ENCODE results near the gene DEFB121.
"Not testable (repeated sequence)": the region's sequence is repeated elsewhere in the genome, so short reads cannot be mapped to it uniquely, and the experiment has no call there.

DEFB121 gene, protein sequence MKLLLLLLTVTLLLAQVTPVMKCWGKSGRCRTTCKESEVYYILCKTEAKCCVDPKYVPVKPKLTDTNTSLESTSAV

DNA sequence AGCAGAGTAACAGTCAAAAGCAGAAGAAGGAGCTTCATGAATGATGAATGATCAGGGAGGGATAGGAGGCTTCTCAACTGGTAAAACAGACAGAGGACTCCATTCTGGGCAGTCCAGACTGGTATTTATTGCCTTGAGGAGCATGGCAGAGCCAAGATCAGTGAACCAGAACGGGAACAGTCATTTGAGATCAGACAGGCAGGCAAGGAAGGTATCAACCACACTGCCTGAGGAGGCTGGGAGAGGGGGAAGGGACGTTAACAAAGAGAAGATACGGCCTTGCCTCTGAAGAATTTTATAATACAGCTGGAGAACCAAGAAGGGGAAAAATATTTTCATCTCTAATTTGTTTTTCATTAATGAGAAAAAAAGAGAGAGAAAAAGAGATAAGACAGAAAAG is at the start of gene DEFB121:
DEFB121 (minus strand) TSS at position 101 of the 400 bp plus-strand sequence; CDS start at position 38, 63 bp downstream.
- DNase-seq, result no peak

DNA sequence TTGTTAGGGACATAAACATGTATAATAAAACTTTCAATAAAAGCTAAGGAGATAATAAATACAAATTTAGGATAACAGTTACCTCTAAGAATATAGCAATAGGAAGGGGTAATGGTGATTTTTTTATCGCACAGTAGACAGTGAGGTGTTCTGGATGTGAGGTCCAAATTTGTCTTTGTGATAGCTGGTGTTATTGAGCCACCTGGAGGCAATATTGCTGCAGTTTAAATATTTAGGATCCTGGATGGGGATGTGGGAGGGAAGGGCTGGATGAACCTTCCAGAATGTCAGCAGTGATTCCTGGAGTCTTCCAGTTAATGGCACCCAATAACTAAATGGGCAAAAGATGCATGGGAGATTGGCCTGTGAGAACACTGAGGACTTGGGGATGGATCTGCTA is 48.3 kb upstream of the DEFB121 start:
- no peak for DNase-seq

DNA sequence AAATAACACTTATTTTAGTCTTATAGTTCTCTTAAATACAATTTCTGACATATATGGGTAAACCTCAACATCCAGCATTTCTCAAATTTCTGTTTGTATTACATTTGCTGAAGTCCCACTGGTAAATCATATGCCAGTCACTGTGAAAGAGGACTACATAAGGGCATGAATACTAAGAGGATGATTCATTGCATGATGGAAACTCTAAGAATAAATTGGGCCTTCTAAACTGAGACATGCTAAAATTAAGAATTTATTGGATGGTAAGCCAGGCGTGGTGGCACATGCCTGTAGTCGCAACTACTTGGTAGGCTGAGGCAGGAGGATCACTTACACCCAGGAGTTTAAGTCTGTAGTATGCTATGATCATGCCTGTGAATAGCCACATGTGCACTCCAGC is 46.6 kb upstream of the DEFB121 start:
- no peak for DNase-seq

DNA sequence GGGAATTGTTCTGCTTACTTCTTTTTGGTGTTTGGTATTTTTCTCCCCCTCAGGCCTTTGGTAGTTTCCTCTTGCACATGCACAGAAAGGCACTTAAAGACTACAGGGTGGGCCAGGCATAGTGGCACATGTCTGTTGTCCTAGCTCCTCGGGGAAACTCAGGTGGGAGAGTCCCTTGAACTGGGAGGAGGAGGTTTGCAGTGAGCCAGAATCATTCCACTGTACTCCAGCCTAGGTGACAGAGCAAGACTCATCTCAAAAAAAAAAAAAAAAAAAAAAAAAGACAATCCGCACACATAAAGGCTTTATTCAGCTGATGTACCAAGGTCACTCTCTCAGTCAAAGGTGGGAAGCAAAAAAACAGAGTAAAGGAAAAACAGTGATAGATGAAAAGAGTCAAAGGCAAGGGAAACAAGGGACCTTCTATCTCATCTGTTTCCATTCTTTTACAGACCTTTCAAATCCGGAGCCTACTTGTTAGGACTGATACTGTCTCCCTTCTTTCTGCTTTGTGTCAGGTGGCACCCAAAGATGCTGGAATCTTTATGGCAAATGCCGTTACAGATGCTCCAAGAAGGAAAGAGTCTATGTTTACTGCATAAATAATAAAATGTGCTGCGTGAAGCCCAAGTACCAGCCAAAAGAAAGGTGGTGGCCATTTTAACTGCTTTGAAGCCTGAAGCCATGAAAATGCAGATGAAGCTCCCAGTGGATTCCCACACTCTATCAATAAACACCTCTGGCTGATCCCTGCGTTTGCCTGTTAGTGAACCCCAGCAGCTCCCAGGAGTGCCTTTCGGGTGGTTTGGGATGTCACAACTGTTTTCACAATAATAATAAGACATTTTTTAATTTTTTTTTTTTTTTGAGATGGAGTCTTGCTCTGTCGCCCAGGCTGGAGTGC is 43.7 kb upstream of the DEFB121 start:
- no peak for DNase-seq

DNA sequence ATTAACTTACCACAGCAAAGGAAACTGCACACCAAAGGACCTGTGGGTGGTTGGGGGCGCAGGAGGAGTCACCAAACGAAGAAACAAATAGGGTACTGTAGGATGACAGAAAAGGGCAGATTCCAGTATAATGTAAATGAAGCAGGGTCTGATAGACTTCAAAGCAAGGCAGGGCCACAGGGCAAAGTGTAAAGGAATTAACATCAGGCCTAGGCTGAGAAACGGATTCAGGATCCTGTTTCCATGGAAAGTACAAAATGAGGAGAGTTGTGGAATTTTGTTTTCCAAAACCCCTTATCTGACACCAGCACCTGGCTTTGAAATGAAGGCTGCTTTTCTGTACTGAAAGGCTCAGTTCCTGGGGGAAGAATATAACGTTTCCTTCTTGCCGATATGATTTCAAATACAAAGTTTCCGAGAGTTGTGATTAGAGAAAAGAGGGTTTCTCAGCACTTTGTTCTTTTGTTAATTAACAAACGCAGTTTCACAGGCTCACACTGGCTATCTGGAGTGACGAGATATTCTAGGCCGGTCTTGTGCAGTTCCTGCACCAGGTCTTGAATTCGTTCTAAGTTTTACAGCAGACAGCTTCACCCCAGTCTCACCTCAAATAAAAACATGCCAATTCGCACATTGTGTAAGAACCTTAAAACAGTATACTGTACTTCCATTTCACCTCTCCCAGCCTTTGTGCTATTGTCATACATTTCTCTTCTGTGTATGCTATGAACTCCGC is 40.2 kb upstream of the DEFB121 start:
- DNase-seq, result no peak

DNA sequence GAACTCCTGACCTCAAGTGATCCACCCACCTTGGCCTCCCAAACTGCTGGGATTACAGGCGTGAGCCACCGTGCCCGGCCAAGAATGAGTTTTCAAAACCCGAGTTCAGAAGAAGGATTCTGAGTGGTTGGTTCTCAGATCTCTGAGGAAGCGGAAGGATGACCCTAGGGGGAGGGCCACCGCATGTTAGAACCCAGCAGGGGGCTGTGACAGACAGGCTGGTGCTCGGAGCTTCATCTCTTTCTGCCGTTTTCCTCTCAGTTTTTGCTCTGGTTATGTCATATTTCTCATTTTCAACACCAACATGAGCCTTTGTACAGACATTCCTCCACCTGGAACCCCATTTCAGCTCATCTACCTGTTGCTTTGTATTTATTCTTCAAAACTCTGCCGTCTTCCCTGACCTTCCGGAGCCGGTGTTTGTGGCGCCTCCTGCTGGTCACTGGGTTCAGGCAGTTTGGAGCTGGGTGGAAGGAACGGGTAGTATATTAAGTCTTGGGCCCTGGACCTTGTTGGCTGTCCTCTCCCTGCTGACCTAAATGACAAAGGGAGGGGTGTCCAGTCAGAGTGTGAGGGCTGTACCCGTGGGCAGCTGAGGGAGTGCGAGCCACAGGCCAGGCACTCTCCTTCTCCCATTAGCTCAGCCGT is 34.1 kb upstream of the DEFB121 start, which contains the start of gene DEFB123:
DEFB123 (plus strand) TSS at position 621 of the 648 bp plus-strand sequence. CDS start 67 bp downstream, outside the sequence.
- DNase-seq, result no peak

DNA sequence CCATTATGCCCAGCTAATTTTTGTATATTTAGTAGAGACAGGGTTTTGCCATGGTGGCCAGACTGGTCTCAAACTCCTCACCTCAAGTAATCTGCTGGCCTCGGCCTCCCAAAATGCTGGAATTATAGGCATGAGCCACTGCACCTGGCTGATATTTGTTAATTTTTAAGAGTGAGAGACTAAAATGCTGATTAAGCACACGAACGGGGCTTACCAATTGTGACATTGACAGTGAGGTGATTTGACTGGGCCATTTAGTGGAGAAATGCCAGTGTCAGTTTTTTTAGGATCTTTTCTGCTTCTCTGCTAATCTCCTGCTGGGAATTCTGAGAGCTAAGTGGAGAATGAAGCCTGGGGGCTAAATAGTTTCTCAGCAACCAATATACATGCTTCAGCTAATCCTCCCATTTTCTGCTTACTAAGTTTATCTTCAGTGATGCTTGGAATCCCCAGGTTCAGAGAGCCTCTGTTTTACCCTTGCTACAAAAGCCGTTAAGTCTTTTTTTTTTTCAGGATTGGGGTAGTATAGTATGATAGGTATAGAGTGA is 24.6 kb upstream of the DEFB121 start:
- no peak for DNase-seq

DNA sequence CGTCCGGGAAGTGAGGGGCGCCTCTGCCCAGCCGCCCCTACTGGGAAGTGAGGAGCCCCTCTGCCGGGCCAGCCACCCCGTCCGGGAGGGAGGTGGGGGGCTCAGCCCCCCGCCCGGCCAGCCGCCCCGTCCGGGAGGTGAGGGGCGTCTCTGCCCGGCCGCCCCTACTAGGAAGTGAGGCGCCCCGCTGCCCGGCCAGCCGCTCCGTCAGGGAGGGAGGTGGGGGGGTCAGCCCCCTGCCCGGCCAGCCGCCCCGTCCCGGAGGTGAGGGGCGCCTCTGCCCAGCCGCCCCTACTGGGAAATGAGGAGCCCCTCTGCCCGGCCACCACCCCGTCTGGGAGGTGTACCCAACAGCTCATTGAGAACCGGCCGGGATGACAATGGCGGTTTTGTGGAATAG is 21.6 kb upstream of the DEFB121 start:
- DNase-seq, result not testable (repeated sequence)

DNA sequence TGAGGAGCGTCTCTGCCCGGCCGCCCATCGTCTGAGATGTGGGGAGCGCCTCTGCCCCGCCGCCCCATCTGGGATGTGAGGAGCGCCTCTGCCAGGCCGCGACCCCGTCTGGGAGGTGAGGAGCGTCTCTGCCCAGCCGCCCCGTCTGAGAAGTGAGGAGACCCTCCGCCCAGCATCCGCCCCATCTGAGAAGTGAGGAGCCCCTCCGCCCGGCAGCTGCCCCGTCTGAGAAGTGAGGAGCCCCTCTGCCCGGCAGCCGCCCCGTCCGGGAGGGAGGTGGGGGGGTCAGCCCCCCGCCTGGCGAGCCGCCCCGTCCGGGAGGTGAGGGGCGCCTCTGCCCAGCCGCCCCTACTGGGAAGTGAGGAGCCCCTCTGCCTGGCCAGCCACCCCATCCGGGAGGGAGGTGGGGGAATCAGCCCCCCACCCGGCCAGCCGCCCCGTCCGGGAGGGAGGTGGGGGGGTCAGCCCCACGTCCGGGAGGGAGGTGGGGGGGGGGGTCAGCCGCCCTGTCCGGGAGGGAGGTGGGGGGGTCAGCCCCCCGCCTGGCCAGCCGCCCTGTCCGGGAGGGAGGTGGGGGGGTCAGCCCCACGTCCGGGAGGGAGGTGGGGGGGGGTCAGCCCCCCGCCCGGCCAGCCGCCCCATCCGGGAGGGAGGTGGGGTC is 21.0 kb upstream of the DEFB121 start:
- not testable (repeated sequence) for DNase-seq

DNA sequence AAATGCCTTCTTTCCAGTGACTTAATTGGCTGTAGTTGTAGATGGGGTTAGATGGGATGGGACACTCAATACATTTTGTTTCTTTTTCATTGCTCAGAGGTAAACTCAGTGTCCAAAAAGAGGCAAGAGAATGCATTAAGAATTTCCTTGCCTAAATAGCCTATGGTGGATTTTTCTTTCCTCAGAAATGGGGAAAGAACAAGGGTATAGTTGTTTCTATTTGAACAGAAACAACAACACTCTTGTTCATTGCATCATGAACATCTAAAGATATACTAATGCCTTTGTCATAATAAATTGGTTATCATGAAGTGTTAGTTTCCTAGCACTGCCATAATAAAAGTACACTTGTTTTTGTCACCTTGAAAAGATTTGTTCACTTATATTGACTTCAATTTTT is 19.8 kb upstream of the DEFB121 start:
- DNase-seq, result no peak

DNA sequence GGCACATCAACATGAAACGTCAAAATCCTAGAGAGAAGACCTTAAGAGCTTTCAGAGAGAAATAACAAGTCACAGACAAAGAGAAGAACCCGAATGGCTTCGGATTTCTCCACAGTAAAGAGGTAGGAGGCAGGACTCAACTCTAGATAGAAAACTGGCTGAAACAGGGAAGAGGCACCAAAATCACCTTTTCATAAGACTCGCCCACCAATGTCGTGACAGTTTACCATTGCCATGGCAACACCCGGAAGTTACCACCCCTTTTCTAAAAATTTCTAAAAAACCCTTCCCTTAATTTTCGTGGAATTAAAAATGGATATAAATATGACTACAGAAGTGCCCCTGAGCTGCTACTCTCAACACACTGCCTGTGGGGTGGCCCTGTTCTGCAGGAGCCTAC is 12.3 kb upstream of the DEFB121 start:
- no peak for DNase-seq

DNA sequence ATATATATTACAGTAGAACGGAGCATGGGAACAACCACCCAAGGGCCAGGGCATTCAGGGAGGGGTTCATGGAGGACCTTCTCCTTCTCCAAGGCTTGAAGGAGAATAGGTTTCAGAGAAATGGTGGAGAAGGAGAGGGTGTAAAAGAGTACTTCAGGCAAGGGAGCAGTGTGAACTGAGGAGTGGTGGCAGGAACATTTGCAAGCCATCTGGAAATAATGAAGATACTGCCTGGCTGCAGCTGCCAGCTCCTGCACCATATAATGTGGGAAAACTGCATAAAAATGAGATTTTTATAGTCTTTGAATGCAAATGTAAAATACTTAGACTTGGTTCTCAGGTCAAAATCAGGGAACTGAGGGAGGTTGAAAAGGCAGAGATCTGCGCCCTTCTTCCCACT is 9.6 kb upstream of the DEFB121 start:
- DNase-seq, result no peak

DNA sequence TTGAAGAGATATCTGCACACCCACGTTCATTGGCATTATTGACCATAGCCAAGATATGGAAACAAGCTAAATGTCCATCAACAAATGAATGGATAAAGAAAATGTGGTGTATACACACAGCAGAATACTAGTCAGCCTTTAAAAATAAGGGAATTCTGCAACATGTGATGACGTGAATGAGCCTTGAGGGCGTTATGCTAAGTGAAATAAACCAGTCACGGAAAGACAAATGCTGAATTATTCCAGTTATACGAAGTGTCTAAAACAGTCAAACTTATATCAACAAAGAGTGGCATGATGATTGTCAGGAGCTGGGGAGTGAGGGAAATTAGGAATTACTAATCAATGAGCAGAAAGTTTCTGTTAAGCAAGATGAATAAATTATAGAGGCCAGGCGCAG is 8.4 kb upstream of the DEFB121 start:
- no peak for DNase-seq

DNA sequence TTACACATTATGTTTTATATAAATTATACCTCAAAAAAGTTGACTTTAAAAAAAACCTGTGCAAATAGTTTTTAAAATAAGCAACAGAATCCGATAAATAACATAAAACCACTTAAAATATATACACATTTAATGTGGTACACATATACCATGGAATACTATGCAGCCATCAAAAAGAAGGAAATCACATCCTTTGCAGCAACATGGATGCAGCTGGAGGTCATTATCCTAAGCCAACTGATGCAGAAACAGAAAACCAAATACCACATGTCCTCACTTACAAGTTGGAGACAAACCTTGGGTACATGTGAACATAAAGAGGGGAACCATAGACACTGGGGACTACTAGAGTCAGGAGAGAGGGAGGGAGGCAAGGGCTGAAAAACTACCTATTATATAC is 4.0 kb upstream of the DEFB121 start:
- DNase-seq, result no peak

DNA sequence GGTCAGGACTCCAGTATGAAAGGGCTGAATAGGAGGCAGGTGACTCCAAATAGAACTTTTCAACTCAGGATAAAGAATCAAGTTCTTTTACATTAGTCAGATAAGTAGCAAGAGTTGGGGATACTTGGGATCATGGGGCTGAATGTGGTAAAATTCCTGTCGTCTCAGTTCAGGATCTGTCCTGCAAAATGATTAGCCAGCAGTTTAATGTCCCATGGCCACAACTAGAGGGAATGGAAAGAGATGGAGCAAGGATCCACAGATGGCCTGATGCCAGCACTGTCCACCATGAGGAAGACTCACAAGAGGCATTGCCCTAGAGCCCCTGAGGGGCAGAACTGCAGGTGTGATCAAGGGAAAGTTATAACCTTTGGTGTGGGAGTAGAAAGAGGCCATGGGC is 2.1 kb downstream of the DEFB121 start:
- DNase-seq, result no peak

DNA sequence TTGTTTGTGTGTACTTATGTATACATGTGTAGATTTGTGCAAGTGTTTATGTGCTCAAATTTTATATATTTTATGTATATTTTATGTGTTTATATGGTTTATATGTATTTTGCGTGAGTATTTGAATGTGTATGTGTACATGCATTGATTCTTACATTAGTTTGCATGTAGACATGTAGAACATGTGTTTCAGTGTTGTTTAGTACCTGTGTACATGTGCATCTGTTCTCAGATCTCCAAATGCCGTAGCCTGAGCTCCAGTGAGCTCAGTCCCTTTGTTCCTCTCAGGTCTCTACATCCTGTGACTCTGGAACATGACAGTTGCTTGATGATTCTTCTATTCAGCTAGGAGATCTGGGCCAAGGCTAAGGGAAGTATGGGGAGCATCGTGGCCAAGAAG is 11.1 kb downstream of the DEFB121 start:
- DNase-seq, result no peak

DNA sequence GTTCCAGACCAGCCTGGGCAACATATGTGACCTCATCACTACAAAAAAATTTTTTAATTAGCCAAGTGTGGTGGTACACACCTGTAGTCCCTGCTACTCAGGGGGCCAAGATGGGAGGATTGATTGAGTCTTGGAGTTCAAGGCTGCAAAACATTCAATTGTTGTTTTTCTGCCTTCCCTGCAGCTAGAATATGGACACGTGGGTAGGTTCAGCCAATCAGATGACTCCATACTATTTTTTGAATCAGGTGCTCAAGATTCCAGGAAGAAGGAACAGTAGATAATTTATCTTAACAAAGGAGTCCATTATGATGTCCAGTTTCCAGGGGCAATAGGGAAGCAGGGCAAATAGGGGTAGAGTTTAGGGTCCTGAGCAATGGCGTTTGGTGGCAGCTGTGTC is 13.2 kb downstream of the DEFB121 start:
- no peak for DNase-seq

DNA sequence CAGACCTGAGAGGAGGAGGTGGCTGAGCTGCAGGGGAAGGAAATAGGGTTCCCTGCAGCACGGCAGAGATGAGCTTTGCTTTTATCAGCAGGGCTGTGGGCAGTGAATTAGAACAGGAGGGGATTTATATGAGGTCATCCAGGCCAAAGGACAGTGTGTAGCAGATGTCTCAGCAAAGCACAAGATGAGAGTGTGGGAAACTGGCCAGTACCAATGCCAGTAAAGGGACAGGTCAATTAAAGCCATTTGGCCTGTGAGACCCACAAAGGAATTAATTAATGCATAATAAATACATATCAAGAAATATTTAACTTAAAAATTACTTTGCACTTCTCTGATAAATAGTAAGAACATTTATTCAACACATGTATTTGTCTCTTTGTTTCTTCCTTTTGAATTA is 15.5 kb downstream of the DEFB121 start, which contains the start of gene DEFB119:
DEFB119 (minus strand) TSS at position 101 of the 400 bp plus-strand sequence. CDS start 107 bp downstream, outside the sequence.
- no peak for DNase-seq

DNA sequence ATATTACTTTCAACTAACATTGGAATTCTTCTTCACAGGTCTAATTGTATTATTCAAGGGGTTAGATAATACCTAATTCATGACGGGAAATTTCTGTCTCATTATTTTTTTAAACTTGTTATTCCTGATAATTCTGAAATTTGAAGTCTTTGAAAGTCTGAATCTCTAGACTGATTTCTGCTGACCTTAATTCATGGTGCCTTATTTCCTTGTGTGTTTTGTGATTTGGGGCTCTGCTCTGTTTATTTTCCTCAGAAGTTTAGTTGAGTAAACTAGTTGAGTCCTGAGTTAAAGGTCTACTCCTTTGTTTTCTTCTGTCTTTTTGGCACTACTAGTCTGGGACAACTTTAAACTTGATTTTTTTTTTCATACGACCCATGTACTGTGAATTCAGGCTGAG is 31.7 kb downstream of the DEFB121 start:
- no peak for DNase-seq

DNA sequence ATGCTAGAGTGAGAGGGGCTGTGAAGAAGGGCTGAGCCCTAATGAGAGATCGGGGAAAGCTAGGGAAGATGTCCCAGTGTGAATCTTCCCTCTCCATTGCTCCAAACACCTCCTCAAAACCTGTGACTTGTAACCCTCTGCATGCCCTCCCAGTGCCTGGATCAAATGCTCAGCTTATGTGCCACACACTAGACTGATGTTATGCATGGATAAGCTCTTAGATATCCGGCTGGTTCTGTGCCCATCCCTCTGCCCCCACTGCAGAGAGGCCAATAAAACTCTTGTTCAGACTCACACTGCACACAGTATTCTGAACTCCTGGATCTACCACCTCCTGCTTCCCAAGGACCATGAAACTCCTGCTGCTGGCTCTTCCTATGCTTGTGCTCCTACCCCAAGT is 37.7 kb downstream of the DEFB121 start, which contains the start of gene DEFB118:
DEFB118 (plus strand) TSS at position 301 of the 400 bp plus-strand sequence; CDS start at position 351, 50 bp downstream.
- DNase-seq, result no peak

DNA sequence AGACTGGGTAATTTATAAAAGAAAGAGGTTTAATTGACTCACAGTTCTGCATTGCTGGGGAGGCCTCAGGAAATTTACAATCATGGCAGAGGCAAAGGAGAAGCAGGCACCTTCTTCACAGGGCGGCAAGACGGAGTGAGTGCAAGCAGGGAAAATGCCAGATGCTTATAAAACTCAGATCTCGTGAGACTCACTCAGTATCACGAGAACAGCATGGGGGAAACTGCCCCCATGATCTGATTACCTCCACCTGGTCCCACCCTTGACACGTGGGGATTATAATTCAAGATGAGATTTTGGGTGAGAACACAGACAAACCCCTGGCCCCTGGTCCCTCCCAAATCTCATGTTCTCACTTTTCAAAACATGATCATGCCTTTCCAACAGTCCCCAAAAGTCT is 41.7 kb downstream of the DEFB121 start:
- not testable (repeated sequence) for DNase-seq

DNA sequence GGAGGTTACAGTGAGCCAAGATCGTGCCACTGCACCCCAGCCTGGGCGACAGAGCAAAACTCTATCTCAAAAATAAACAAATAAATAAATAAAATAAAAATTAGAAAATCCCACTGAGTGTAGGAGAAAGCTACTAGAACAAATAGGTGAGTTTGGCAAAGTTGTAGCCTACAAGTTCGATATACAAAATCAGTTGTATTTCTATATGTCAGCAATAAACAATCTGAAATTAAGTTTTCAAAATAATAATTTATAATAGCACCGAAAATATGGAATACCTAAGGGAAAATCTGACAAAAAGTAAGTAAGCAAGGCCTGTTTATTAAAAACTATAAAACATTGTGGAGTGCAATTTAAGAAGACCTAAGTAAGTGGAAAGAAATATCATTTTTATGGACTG is 42.7 kb downstream of the DEFB121 start:
- DNase-seq, result no peak
